Measurements from ENCODE around the gene FAM98B. TPM values are rescaled to one million over a fixed set of nuclear protein-coding genes. Genes with fewer than 3 reads are reported as not detected.

The FAM98B gene
- total and polyA plus RNA-seq, 3 donors from 2014 or later, result 15.6 to 18.4 (median 16.1) TPM

- intact Hi-C loops (cut with DNase I; ENCODE audit: low total_unique reads), result no loop called here
- Histone ChIP-seq H3K4me3 (no peak overlapping the region), H3K27ac (no peak overlapping the region), H3K27me3 (no peaks in the 10 kb centered on the region), H3K9me3 (no peaks in the 10 kb centered on the region), H3K4me1 (peaks cover 8% of the 10 kb centered on the region), H3K36me3 (ENCODE audit: low read depth, missing control alignments) (no peaks in the 10 kb centered on the region)
- TF ChIP-seq CTCF (IDR thresholded peaks at IDR 0.05) (no peak), POLR2A (IDR thresholded peaks at IDR 0.05) (no peak)
- 89 to 100% methylated on average over 6 of the region's 6 CpGs for WGBS, 2 donors
- no peak for DNase-seq
These were observed 5.6 kb downstream of the FAM98B start for GRCh38 chr15:38459480-38459879.

DNA sequence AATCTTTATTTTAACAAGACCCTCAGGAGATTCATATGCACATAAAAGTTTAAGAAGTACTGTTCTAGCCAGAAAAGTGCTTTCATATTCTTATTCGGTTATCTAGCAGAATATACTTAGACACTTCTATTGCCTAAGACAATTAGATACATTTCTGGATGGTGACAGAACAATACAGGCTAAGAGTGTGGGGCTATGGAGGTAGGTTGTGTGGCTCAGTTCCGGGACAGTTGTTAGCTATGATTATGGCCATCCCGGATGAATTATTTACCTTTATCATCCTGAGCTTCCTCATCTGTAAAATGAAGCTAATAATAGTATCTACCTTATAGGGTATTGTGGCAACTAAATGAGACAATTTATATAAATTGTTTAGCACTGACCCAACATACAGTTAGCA, 6.6 kb downstream of the FAM98B start:
- intact Hi-C loops (cut with DNase I; ENCODE audit: low total_unique reads), result no loop called here
- no peak overlapping the region for H3K27ac ChIP-seq
- 69 to 74% methylated on average over 3 of the region's 3 CpGs for WGBS, 2 donors
- no peaks in the 10 kb centered on the region for H3K36me3 ChIP-seq (ENCODE audit: low read depth, missing control alignments)
- H3K4me1 ChIP-seq, result no peaks in the 10 kb centered on the region
- TF ChIP-seq POLR2A (IDR thresholded peaks at IDR 0.05) (no peak), CTCF (IDR thresholded peaks at IDR 0.05) (no peak)
- H3K27me3 ChIP-seq, result no peaks in the 10 kb centered on the region
- H3K9me3 ChIP-seq, result no peaks in the 10 kb centered on the region
- no peak overlapping the region for H3K4me3 ChIP-seq
- no peak for DNase-seq

GRCh38 chr15:38461066-38461833, 7.3 kb downstream of the FAM98B start:
- Histone ChIP-seq H3K27ac (no peak overlapping the region), H3K9me3 (no peaks in the 10 kb centered on the region), H3K4me1 (no peaks in the 10 kb centered on the region), H3K4me3 (no peak overlapping the region), H3K36me3 (ENCODE audit: low read depth, missing control alignments) (no peaks in the 10 kb centered on the region), H3K27me3 (no peaks in the 10 kb centered on the region)
- DNase-seq, result no peak
- no peak for TF ChIP-seq POLR2A (IDR thresholded peaks at IDR 0.05)
- TF ChIP-seq CTCF (IDR thresholded peaks at IDR 0.05), result no peak
- intact Hi-C loops (cut with DNase I; ENCODE audit: low total_unique reads), result no loop called here
- WGBS, 2 donors, result 85 to 87% methylated on average over 2 of the region's 2 CpGs

DNA sequence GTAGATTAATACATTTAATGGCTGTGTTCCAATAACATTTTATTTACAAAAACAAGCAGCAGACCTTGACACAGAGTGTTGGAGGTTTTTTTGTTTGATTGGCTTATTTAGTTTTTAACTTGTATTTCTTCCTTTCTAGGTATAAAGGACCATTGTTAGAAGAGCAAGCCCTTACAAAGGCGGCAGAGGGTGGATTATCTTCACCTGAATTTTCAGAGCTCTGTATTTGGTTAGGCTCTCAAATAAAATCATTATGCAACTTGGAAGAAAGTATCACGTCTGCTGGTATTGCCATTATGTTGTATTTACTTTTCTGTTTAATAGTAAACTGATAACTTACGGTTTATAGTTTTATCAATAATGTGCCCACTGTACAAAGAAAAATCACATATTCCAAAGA, 10.0 kb downstream of the FAM98B start:
- Histone ChIP-seq H3K9me3 (no peaks in the 10 kb centered on the region), H3K27me3 (no peaks in the 10 kb centered on the region), H3K36me3 (ENCODE audit: low read depth, missing control alignments) (no peaks in the 10 kb centered on the region), H3K4me1 (no peaks in the 10 kb centered on the region), H3K27ac (no peak overlapping the region), H3K4me3 (no peak overlapping the region)
- intact Hi-C loops (cut with DNase I; ENCODE audit: low total_unique reads), result no loop called here
- DNase-seq, result no peak
- WGBS, 2 donors, result 64 to 83% methylated on average over 3 of the region's 3 CpGs
- TF ChIP-seq CTCF (IDR thresholded peaks at IDR 0.05) (no peak), POLR2A (IDR thresholded peaks at IDR 0.05) (no peak)

DNA sequence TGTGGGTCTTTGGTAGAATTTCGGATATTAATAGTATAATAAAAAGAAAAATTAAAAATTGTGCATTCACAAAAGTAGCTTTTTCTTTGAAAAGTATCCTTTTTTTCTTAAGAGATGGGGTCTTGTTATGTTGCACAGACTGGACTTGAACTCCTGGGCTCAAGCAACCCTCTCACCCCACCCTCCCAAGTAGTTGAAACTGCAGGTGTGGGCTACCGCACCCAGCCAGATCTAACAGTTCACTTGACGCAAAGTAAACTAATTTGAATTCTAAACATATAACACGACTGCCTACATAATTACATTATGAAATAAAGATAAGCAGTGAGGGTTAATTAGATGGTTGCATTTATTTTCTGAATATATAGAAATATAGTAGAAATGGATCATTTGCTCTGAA, 10.7 kb downstream of the FAM98B start:
- Histone ChIP-seq H3K4me1 (no peaks in the 10 kb centered on the region), H3K27me3 (no peaks in the 10 kb centered on the region), H3K27ac (no peak overlapping the region), H3K4me3 (no peak overlapping the region), H3K9me3 (no peaks in the 10 kb centered on the region), H3K36me3 (ENCODE audit: low read depth, missing control alignments) (no peaks in the 10 kb centered on the region)
- intact Hi-C loops (cut with DNase I; ENCODE audit: low total_unique reads), result no loop called here
- DNase-seq, result no peak
- no peak for TF ChIP-seq CTCF (IDR thresholded peaks at IDR 0.05)
- no peak for TF ChIP-seq POLR2A (IDR thresholded peaks at IDR 0.05)
- 77 to 89% methylated on average over 4 of the region's 4 CpGs for WGBS, 2 donors

Data from testis (tissue), 3 donors.